Stimulated activated CD8-positive, alpha-beta memory T cell treated with anti-CD3 and anti-CD28 coated beads, Interleukin-15, amount 100 ng/mL, for 48 hours (primary cell): ENCODE results near the gene ZNF292.
"Not testable (repeated sequence)": the region's sequence is repeated elsewhere in the genome, so short reads cannot be mapped to it uniquely, and the experiment has no call there.

Experiments
- DNase-seq, 2 donors: peaks; one replicate each; pipeline ENCODE4 v3.0.0-alpha.2; 2020; ENCODE audit warnings: low read depth in 2 of 2

ZNF292 gene

DNA sequence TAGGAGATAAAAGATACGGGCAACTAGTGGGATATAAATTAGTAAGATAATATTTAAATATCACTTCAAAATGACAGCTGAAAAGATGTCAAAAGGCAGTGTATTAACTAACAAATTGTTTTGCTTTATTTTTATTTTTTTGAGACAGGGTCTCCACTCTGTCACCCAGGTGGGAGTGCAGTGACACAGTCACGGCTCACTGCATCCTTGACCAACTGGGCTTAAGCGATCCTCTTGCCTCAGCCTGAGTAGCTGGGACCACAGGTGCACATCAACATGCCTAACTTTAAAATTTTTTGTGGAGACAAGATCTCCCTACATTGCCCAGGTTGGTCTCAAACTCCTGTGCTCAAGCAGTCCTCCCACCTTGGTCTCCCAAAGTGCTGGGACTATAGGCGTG lies 5.9 kb downstream of the ZNF292 start:
- no peak for DNase-seq

DNA sequence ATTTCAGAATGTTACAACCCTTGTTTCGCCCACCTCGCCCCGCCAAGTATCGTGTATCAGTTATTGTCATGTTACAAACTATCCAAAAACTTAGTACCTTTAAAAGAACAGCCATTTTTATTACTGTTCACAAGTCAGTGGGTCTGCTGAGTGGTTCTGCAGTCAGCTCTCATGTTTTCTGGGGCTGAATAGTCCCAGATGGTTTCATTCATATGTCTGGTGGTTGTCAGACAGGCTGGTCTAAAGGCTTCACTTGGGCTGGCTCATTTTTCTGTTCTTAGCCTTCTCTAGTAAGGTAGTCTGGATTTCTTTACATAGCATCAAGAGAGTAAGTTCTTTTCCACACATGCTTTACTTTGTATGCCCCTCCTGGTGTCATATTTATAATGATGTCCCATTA lies 8.6 kb downstream of the ZNF292 start:
- no peak for DNase-seq

DNA sequence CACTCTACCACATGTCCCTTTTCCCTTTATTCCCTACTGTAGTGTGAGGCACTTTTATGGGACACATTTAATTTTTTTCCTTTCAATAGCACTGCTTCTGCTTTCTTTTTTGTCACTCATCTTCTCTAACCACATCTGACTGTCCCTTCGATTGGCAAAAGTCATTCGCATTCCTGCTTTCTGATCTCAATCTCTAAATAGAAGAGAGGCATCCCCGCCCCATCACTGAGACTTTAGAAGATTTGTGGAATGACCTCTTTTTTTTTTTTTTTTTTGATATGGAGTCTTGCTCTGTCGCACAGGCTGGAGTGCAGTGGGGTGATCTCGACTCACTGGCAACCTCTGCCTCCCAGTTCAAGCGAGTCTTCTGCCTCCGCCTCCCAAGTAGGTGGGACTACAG lies 9.1 kb downstream of the ZNF292 start:
- no peak for DNase-seq

DNA sequence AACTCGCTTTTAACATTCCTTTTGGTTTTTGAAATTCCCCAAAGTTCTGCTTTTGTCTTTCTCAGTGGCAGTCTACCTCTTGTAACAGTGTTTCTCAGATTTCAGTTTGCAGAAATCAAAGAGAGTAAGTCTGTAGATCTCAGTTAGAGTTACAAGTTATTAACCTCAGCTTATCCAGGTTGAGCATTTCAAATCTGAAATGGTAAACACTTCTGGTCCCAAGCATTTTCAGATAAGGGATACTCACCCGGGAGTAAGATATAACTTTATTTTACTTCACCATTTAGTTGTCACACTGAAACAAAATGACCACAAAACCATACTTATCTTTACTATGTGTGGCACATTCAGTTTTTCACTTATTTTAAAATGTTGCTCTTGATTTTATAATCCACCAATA lies 9.8 kb downstream of the ZNF292 start:
- no peak for DNase-seq

DNA sequence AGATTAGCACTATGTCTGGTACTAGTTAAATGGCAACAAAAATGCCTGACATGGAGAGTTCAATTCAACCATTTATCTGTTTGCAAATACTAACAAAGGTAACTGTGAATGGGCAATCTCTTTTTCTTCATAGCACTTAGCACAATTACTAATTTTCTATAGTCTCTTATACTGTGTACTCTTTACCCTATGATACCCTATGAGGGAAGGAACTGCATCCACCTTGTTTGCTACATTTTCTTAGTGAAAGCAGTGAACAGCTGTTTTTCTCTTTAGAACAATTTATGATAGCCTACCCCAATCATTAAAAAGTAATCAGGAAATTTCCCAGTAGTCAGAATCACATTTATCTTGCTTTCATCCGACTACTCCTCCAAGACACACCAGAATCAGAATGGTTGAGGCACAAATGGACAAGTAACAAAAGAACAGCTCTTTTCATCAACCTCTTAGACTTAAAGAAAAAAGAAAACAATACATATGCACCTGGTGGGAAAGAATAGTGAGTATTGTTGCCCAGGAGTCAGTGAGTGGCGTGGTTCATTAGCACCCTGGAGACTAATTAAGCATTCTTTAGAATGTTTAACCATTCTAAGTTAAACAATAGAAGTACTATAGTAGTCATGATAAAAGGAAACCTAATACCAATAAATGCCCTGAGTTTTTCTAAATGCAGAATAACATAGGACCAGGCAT lies 16.7 kb downstream of the ZNF292 start:
- DNase-seq: no peak

DNA sequence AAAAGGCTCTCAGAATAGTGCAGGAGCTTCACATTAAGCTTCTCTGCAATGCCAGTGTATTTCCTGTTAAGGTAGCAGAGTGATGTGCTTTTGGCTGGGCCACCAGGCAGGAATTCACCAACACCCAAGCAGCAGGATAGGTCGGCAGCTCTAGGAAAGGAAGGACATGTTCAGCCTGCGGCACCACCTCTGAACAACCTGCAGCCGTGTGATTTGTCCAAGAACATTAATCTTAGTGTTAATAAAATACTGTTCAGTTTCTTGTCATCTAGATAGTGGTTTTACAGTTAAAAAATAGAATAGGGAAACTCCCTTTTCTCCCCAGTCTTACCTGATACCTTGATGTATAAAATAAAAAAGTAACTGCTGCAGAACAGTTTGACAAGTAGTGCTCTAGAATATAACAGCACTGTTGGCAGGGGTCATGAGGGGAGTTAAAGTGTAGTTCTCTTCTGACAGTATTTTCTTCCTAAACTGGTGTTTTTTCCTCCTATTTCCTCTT lies 18.8 kb downstream of the ZNF292 start:
- no peak for DNase-seq

DNA sequence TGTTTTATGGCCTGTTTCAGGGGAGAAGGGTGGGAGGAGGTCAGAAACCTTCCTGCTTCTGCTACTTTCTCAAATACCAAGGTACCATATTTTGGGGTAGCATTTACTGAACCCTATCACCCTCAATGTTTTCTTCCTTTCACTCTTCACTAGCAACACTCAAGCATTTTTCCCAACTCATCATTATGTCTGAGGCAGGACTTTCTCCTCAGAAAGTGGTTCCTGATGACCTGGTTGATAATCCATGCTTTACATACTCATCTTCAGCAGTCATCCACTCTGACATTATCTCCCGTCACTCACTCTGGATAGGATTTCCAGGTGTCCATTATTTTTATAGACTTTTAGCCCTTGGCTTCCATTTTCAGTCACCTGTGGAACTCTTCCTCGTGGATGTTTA lies 21.1 kb downstream of the ZNF292 start:
- DNase-seq: no peak

DNA sequence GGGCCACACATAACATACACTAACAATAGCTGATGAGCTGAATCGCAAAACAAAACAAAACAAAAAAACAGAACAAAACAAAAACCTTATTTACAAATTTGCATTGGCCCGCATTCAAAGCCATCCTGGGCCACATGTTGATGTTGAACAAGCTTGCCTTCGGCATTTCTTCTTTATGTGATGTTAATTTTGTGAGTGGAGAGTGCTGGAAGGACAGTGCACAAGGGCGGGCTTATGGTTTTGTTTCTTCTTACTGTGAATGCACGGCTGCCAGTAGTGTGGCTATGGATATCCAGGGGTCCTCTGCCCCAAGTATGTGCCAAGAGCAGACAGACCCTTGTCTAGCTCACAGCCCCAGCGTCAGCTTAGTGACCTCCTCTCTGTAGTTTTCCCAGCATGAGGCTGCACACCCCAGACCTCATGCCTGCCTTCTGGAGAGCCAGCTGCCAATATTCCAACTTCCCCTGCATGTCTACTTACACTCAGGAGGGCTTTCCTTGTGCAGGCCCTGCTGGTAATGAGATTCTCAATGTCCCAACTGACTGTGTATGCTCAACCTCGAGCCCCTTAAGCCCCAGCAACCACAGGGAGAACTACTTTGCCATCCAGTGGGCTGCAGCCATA lies 24.9 kb downstream of the ZNF292 start:
- DNase-seq: no peak

DNA sequence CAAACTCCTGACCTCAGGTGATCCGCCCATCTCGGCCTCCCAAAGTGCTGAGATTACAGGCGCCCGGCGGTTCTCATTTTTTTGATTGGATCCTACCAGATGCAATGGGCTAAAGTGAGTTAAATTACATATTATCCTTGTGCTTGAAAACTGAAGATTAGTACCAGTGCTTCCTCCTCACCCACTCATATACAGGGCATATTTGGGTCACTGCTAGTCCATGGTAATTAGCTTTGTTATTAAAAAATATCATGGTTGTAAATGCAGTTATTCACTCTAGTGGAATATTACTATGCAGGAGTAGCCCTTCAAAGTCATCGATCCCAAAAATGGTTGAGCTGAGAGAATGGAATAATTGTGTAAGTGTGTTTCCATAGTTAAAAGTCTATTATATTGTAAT lies 26.5 kb downstream of the ZNF292 start:
- DNase-seq: no peak

DNA sequence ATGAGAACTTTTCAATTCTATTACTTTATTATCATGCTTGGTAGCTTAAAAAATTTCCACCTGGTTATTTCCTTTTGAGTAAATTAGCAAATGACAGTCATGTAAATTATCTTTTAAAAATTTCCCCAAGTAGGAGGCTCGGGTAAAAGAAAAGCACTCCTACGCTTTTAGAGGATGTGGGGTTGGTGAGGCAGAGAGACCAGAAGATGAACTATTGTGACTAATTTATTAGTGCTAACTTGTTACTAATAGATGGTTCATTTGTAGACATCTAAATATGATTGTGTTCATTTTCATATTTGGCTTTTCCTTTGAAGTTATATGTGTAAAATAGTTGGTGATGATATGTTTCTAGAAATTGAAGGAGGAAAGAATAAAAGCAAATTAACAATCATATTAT lies 27.0 kb downstream of the ZNF292 start:
- DNase-seq: no peak

DNA sequence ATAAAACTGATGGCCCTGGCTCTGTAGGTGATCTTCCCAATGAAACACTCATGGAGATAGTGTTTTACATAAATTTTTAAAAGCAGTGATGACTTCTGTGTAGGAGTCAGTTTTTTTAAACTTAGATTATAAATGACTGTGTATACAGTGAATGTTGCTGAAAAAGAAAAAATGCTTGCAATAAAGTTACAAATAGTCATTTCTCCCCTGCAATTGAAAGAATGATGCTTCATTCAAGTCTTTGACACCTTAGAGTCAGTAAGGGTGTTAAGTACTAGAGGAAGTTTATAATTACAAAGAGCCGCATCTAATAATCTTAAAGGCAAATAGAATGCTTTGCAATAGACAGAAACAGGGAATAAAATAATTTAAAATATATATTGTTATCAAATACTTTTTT lies 27.6 kb downstream of the ZNF292 start:
- DNase-seq: no peak

DNA sequence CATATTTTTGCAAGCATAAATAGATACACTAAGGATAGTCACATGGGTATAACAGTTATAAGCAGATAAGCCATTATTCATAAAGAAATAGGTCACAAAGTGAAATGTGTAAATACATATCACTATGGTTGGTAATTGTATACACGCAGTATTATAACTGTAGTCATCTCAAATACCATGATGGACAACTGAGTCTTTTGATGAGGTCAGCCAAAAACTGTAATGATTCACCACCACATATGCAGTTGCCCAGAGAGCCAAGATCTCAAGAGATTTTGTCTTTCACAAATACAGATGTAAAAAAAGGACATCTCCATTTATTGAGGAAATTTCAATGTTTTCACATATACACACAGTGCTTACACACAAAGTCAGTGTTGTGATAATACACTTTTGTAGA lies 28.3 kb downstream of the ZNF292 start:
- DNase-seq: no peak

DNA sequence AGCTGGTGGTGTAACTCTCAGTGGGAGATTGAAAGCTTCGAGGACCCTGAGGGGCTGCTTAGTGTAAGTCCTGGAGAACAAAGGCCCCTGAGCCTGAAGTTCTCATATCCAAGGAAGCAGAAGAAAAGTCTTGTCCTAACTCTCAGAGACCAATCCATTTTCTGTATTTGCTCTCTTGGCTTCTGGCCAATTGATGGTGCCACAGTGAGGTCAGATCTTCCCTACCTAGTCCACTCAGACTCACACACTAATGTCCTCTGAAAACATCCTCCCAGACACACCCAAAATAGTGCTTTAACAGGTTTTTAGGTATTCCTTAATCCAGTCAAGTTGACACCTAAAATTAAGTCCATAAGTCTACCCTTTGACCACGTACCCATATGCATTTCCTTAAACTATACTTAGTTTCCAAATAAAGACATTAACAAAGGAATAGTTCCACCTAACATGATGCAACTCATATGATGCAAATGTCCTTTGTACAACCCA lies 29.4 kb downstream of the ZNF292 start:
- DNase-seq: no peak

DNA sequence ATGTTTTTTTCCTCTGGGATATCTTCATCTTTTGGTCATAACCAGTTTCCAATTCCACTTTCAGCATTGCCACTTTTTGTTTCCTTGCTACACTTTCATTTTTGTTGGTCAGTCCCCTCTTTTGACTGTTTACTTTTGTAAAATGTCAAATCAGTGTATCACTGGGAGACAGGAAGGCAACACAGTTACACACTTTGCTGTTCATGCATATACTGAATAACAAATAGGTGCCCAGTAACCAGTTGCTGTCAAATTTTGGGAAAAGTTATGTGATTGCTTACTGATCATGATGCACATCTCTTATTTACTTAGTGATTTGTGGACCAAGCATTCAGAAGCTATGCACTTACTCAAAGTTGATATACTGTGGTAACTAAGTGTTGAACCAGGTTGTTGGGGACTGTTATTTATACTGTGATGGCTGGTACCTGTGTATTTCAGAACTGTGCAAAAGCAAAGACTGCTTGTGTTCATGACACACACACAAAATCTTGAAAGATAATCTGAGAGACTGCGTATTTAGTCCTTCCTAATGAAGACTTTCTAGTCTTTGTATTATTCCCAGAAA lies 41.0 kb downstream of the ZNF292 start:
- no peak for DNase-seq

DNA sequence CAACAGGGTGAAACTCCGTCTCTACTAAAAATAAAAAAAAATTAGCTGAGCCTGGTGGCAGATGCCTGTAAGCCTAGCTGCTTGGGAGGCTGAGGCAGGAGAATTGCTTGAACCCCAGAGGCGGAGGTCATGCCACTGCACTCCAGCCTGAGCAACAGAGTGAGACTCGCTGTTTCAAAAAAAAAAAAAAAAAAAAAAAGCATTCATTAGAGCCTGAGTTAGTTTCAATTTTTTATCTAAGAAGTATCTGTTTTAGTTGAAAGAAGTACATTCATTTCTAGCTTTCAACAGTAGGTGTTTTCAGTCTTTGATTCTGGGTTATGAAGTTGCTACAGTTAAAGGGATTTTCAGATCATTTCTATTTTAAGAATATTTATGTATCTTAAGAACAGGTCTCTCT lies 42.2 kb downstream of the ZNF292 start:
- no peak for DNase-seq

DNA sequence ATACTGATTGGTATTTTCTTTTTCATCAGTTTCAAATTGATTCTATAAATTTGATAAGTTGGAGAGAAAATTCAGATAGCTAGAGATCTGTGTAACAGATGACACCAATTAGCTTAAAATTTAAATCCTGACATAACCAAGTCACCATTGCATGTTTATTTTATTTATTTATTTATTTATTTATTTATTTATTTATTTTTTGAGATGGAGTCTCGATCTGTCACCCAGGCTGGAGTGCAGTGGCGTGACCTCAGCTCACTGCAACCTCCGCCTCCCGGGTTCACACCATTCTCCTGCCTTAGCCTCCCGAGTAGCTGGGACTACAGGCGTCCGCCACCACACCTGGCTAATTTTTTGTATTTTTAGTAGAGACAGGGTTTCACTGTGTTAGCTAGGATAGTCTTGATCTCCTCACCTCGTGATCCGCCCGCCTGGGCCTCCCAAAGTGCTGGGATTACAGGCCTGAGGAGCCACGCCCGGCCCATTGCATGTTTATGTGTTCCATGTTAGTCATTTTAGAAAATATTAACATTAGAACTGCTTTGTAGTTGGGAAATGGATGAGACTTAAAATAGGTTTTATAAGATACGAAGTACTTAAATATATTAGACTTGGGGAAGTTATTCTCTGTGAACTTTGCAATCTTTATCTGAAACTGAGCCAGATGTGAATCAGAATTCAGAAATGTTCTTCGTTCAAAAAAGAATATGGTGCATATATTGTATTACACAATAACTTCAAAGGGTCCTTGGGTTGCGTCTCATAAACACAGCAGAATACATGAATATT lies 42.9 kb downstream of the ZNF292 start:
- not testable (repeated sequence) for DNase-seq

DNA sequence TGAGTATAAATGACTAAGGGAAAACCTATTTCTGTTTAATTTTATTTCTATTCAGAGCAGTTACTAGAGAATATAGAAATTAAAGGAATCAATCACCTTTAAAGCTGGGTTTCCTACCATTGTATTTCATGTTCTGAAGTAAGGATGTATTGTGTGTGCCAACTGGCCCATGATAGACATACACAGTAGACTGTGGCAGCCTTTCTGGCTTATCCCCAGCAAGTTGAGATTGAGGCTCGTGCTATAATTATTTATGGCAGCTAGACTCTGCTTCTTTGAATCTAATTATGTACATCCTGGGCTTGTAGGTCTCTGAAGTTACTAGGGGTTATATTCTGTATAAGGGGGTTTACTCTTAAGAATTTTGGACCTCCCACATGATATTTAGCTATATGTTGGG lies 44.4 kb downstream of the ZNF292 start:
- DNase-seq: no peak

DNA sequence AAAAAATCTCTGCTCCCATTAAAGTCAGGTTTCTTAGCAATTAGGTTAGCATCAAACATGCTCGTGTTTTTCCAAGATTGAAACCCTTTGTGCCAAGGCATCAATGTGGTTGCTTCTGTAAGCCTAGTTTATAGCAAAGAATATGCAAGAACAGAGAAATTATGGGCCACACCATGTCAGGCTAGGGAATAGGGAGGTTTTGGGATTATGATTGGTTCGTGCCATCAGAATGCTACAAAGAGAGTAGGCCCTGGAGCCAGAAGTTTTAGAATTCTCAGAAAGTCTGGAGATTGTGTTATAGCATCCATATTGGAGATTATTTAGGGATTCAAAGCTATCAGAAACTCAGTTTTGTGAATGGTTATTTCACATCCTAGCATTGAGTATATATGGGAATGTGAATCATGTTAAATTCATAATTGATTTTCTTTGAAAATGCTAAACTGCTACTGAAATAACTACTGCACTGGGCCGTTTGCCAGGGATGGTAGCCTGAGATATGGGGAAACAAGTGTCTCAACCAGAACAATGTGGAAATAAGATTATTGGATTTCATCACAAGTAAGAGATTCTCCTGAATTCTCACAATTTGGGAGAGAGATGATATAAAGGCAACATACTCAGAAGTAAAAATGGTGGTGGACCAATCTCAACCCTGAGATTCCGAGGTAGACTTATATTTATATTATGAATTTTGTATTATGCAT lies 45.3 kb downstream of the ZNF292 start:
- DNase-seq: no peak

DNA sequence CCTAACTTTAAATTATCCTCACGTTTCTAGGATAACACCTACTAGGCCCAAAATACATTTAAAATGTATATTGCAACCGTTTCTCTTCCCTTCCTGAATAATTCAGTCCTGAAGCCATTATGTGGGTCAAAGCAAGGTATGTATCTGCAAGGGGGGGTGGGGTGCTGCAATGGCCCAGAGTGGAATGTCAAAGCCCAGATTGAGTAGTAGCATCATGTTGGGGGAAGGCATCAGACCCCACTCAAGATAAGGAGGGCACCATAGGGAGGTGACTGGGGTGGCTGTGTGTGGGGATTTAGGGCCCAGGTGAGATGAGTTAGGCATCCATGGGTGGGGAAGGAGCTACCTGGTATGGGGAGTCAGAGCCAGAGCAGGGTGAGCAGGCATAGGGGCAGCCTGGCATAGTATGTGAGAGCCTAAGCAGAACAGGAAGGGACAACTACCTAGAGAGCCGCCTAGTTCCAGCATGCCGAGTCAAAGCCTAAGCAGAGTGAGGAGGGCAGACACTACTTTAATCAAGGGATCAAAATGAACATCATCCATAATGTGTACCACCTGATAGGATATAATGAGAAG lies 48.2 kb downstream of the ZNF292 start:
- no peak for DNase-seq

DNA sequence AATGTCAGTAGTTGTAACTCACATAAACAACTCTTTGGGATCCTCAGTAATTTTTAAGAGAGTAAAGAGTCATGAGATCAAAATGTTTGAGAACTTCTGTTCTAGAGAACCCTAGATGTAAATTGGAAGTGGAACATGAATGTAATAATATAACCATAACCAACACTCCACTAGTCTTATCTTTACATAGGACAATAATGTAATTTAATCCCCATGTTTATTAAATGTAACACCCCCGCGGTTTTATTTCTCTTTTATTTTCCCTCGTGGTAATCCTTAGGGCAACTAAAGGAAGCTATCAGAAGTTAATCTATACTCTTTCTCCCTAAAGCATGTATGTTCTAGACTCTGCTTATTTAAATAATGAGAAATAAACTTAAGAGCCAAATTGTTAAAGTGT lies 54.4 kb downstream of the ZNF292 start:
- no peak for DNase-seq

DNA sequence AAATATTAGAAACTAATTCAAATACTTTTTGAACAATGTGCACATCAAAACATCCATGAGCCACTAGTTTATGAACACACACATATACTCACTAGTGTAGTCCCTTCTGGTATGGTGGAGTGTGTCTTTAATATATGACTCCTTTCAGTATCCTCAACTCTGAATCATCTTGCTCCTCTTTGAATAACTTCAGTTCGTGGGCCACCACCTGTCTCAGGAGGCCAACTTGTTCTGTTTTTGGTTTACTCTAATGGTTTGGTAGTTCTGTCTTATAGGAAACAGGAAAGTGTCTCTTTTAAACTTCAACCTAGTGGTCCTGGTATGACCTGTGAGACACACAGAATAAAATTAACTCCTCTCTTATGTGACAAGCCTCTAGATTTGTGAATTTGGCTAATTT lies 55.6 kb downstream of the ZNF292 start:
- DNase-seq: peak; percentile 5 to 6
